Measurements from ENCODE around the gene ARID3A. TPM values are rescaled to one million over a fixed set of nuclear protein-coding genes. Genes with fewer than 3 reads are reported as not detected.

Gene ARID3A
- total and polyA plus RNA-seq, 2 of the 8 experiments (the other 6 are each of a cell fraction or from before 2014, with no cell fraction given): 40.5 to 77.4 TPM

- TF ChIP-seq, protein P1, sequence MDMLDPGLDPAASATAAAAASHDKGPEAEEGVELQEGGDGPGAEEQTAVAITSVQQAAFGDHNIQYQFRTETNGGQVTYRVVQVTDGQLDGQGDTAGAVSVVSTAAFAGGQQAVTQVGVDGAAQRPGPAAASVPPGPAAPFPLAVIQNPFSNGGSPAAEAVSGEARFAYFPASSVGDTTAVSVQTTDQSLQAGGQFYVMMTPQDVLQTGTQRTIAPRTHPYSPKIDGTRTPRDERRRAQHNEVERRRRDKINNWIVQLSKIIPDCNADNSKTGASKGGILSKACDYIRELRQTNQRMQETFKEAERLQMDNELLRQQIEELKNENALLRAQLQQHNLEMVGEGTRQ (IDR thresholded peaks at IDR 0.05; ENCODE audit: low read length): no peak
- TF ChIP-seq SP2 (IDR thresholded peaks at IDR 0.05; ENCODE audit: low read length) (no peak), ZNF274 (IDR thresholded peaks at IDR 0.05; ENCODE audit: borderline replicate concordance, extremely low read depth, low read length) (no peak), BRCA1 (IDR thresholded peaks at IDR 0.05; ENCODE audit: low read depth, low read length) (no peak)
These were observed 68.7 kb downstream of the ARID3A start (continued) for GRCh38 chr19:994516-994915.
